Natural killer cell treated with Interleukin-12 subunit alpha and Interleukin-12 subunit beta and Interleukin-15 and Interleukin-18, amount 100 ng/mL, for 72 hours (primary cell): ENCODE data around the gene PDHX. TPM values are rescaled to one million over a fixed set of nuclear protein-coding genes. Genes with fewer than 3 reads are reported as not detected.
"Not testable (repeated sequence)": the region's sequence is repeated elsewhere in the genome, so short reads cannot be mapped to it uniquely, and the experiment has no call there.

ENCODE experiments used
- ATAC-seq, 2 donors: fragments of 150-1000 bp; cut with Tn5 transposase in 1 of 2; sonication (Bioruptor Pico), chemical (Tn5 transposase) in 1 of 2; 2 replicates each; pipeline ENCODE4 v1.10.0; 2021
- DNase-seq: peaks from one replicate; pipeline ENCODE4 v3.0.0; 2022; ENCODE audit warnings: low spot score
- H3K27ac Mint-ChIP-seq, 2 donors: 1 replicate in 1 of 2; 2 replicates in 1 of 2; pipeline ENCODE4 v1.8.0; 2022; ENCODE audit warnings: mixed read lengths in 2 of 2, mild to moderate bottlenecking in 1 of 2, moderate library complexity in 1 of 2
- H3K27me3 Mint-ChIP-seq, 2 donors: 1 replicate in 1 of 2; 2 replicates in 1 of 2; pipeline ENCODE4 v1.8.0; 2022; ENCODE audit warnings: mixed read lengths in 2 of 2
- H3K36me3 Mint-ChIP-seq: one replicate; pipeline ENCODE4 v1.8.0; 2022; ENCODE audit warnings: mixed read lengths
- H3K4me1 Mint-ChIP-seq, 2 donors: 1 replicate in 1 of 2; 2 replicates in 1 of 2; pipeline ENCODE4 v1.8.0; 2022; ENCODE audit warnings: low read depth in 2 of 2, mixed read lengths in 2 of 2, mild to moderate bottlenecking in 1 of 2
- H3K4me3 Mint-ChIP-seq: one replicate; pipeline ENCODE4 v1.8.0; 2022; ENCODE audit warnings: mixed read lengths
- H3K9me3 Mint-ChIP-seq: 2 replicates; pipeline ENCODE4 v1.8.0; 2022; ENCODE audit warnings: mixed read lengths
- total RNA-seq, 2 donors: library from RNA; stranded (reverse); gene quantifications; one replicate each; pipeline ENCODE4 v1.2.3, GENCODE V29; 2022

Gene PDHX
- total RNA-seq, 2 donors from 2014 or later, result 27.6 to 37.3 TPM

GRCh38 chr11:34897171-34897870 lies 19.1 kb upstream of the PDHX start:
- no peak overlapping the region for H3K4me3 Mint-ChIP-seq
- peaks cover 38% of the 10 kb centered on the region for H3K36me3 Mint-ChIP-seq
- peaks cover 0 to 3% of the 10 kb centered on the region in 2 donors for H3K4me1 Mint-ChIP-seq
- DNase-seq, result no peak
- H3K27me3 Mint-ChIP-seq, result no peaks in the 10 kb centered on the region
- H3K27ac Mint-ChIP-seq, result no peak overlapping the region
- ATAC-seq, result no peak
- H3K9me3 Mint-ChIP-seq, result peaks cover 18% of the 10 kb centered on the region

GRCh38 chr11:34898474-34898873 lies 17.9 kb upstream of the PDHX start:
- Mint-ChIP-seq H3K4me3 (no peak overlapping the region), H3K36me3 (peaks cover 38% of the 10 kb centered on the region), H3K4me1 (peaks cover 0 to 3% of the 10 kb centered on the region in 2 donors), H3K9me3 (peaks cover 18% of the 10 kb centered on the region), H3K27ac (no peak overlapping the region), H3K27me3 (no peaks in the 10 kb centered on the region)
- no peak for ATAC-seq
- DNase-seq, result no peak

- ATAC-seq, result no peak
- no peak overlapping the region for H3K4me3 Mint-ChIP-seq
- no peak for DNase-seq
- H3K27me3 Mint-ChIP-seq, result no peaks in the 10 kb centered on the region
- H3K9me3 Mint-ChIP-seq, result peaks cover 18% of the 10 kb centered on the region
- H3K27ac Mint-ChIP-seq, result no peak overlapping the region
- peaks cover 4 to 6% of the 10 kb centered on the region in 2 donors for H3K4me1 Mint-ChIP-seq
- peaks cover 38% of the 10 kb centered on the region for H3K36me3 Mint-ChIP-seq
These were observed 16.8 kb upstream of the PDHX start for GRCh38 chr11:34899633-34900016.

- Mint-ChIP-seq H3K36me3 (peaks cover 15% of the 10 kb centered on the region), H3K4me1 (peaks cover 4 to 8% of the 10 kb centered on the region in 2 donors), H3K27ac (no peak overlapping the region), H3K27me3 (no peaks in the 10 kb centered on the region), H3K4me3 (no peak overlapping the region), H3K9me3 (peaks cover 7% of the 10 kb centered on the region)
- ATAC-seq (no peak), DNase-seq (no peak)
These were observed 11.9 kb upstream of the PDHX start for GRCh38 chr11:34904421-34904955.

- Mint-ChIP-seq H3K36me3 (peaks cover 3% of the 10 kb centered on the region), H3K27ac (no peak overlapping the region), H3K4me3 (no peak overlapping the region), H3K9me3 (no peaks in the 10 kb centered on the region), H3K27me3 (no peaks in the 10 kb centered on the region), H3K4me1 (peaks cover 4 to 8% of the 10 kb centered on the region in 2 donors)
- ATAC-seq (no peak), DNase-seq (no peak)
These were observed 10.8 kb upstream of the PDHX start for GRCh38 chr11:34905666-34906065.

- H3K9me3 Mint-ChIP-seq, result no peaks in the 10 kb centered on the region
- peaks cover 7 to 8% of the 10 kb centered on the region in 2 donors for H3K4me1 Mint-ChIP-seq
- no peak overlapping the region for H3K27ac Mint-ChIP-seq
- no peaks in the 10 kb centered on the region for H3K36me3 Mint-ChIP-seq
- ATAC-seq (no peak), DNase-seq (no peak)
- no peak overlapping the region for H3K4me3 Mint-ChIP-seq
- no peaks in the 10 kb centered on the region for H3K27me3 Mint-ChIP-seq
These were observed 8.4 kb upstream of the PDHX start for GRCh38 chr11:34907934-34908593.

GRCh38 chr11:34909415-34909814 lies 7.0 kb upstream of the PDHX start:
- ATAC-seq, result no peak

GRCh38 chr11:34909955-34910354 lies 6.5 kb upstream of the PDHX start:
- DNase-seq (no peak), ATAC-seq (peak in 1 of 2 donors; percentile 73)
- H3K4me3 Mint-ChIP-seq, result no peak overlapping the region
- no peaks in the 10 kb centered on the region for H3K27me3 Mint-ChIP-seq
- no peaks in the 10 kb centered on the region for H3K36me3 Mint-ChIP-seq
- no peak overlapping the region for H3K27ac Mint-ChIP-seq
- H3K4me1 Mint-ChIP-seq, result peaks cover 6 to 7% of the 10 kb centered on the region in 2 donors
- no peaks in the 10 kb centered on the region for H3K9me3 Mint-ChIP-seq

More at GRCh38 chr11:34909415-34909814, 7.0 kb upstream of the PDHX start:
- Mint-ChIP-seq H3K27ac (no peak overlapping the region), H3K27me3 (no peaks in the 10 kb centered on the region), H3K36me3 (no peaks in the 10 kb centered on the region), H3K4me3 (no peak overlapping the region), H3K4me1 (peaks cover 9 to 11% of the 10 kb centered on the region in 2 donors), H3K9me3 (no peaks in the 10 kb centered on the region)
- no peak for DNase-seq

- H3K4me1 Mint-ChIP-seq, result peaks cover 13 to 14% of the 10 kb centered on the region in 2 donors
- no peaks in the 10 kb centered on the region for H3K36me3 Mint-ChIP-seq
- no peaks in the 10 kb centered on the region for H3K27me3 Mint-ChIP-seq
- DNase-seq (no peak), ATAC-seq (no peak)
- no peaks in the 10 kb centered on the region for H3K9me3 Mint-ChIP-seq
- no peak overlapping the region for H3K27ac Mint-ChIP-seq
- H3K4me3 Mint-ChIP-seq, result no peak overlapping the region
These were observed 5.6 kb upstream of the PDHX start for GRCh38 chr11:34910817-34911216.

GRCh38 chr11:34911676-34912075 lies 4.7 kb upstream of the PDHX start:
- Mint-ChIP-seq H3K36me3 (no peaks in the 10 kb centered on the region), H3K4me1 (peaks cover 13 to 16% of the 10 kb centered on the region in 2 donors), H3K9me3 (no peaks in the 10 kb centered on the region), H3K27ac (no peak overlapping the region), H3K4me3 (no peak overlapping the region), H3K27me3 (no peaks in the 10 kb centered on the region)
- ATAC-seq (no peak), DNase-seq (no peak)

GRCh38 chr11:34913556-34913955 lies 2.9 kb upstream of the PDHX start:
- not testable (repeated sequence) for H3K9me3 Mint-ChIP-seq, DNase-seq, H3K27me3 Mint-ChIP-seq, H3K27ac Mint-ChIP-seq, H3K36me3 Mint-ChIP-seq, H3K4me3 Mint-ChIP-seq, ATAC-seq
- peaks cover 24 to 34% of the 10 kb centered on the region in 2 donors for H3K4me1 Mint-ChIP-seq

GRCh38 chr11:34915136-34916014 lies 1.0 kb upstream of the PDHX start:
- Mint-ChIP-seq H3K4me1 (peaks cover 27 to 42% of the 10 kb centered on the region in 2 donors), H3K27me3 (no peaks in the 10 kb centered on the region), H3K36me3 (no peaks in the 10 kb centered on the region), H3K4me3 (peak overlapping the region; percentile 98), H3K27ac (peak overlapping the region; percentile 83 to 94), H3K9me3 (no peaks in the 10 kb centered on the region)
- DNase-seq, result peak; percentile 62
- ATAC-seq, result no peak

- peak overlapping the region; percentile 83 to 94 for H3K27ac Mint-ChIP-seq
- no peak for DNase-seq
- H3K4me3 Mint-ChIP-seq, result peak overlapping the region; percentile 98
- H3K9me3 Mint-ChIP-seq, result no peaks in the 10 kb centered on the region
- no peak for ATAC-seq
- peaks cover 27 to 42% of the 10 kb centered on the region in 2 donors for H3K4me1 Mint-ChIP-seq
- H3K36me3 Mint-ChIP-seq, result no peaks in the 10 kb centered on the region
- H3K27me3 Mint-ChIP-seq, result no peaks in the 10 kb centered on the region
These were observed 689 bp downstream of the PDHX start for GRCh38 chr11:34916843-34917770.
